ENCODE results near the gene SV2B.

Gene SV2B

GRCh38 chr15:91238644-91239425 lies 138.8 kb downstream of the SV2B start:
- no peak for DNase-seq

GRCh38 chr15:91243826-91244225 lies 143.8 kb downstream of the SV2B start:
- no peak for DNase-seq

GRCh38 chr15:91244919-91245318 lies 144.9 kb downstream of the SV2B start:
- no peak for DNase-seq

GRCh38 chr15:91246998-91247397 lies 146.9 kb downstream of the SV2B start:
- no peak for DNase-seq

GRCh38 chr15:91249591-91249990 lies 149.5 kb downstream of the SV2B start:
- no peak for DNase-seq

- DNase-seq, result no peak
These were observed 152.3 kb downstream of the SV2B start for GRCh38 chr15:91252322-91252721.

GRCh38 chr15:91252756-91253155 lies 152.7 kb downstream of the SV2B start:
- no peak for DNase-seq

GRCh38 chr15:91253605-91254004 lies 153.5 kb downstream of the SV2B start:
- no peak for DNase-seq

GRCh38 chr15:91254766-91255165 lies 154.7 kb downstream of the SV2B start:
- DNase-seq, result no peak

- DNase-seq, result no peak
These were observed 155.7 kb downstream of the SV2B start for GRCh38 chr15:91255670-91256192.

- no peak for DNase-seq
These were observed 157.8 kb downstream of the SV2B start for GRCh38 chr15:91257746-91258414.

- DNase-seq, result no peak
These were observed 158.3 kb downstream of the SV2B start for GRCh38 chr15:91258415-91258759.

- no peak for DNase-seq
These were observed 159.0 kb downstream of the SV2B start for GRCh38 chr15:91259077-91259476.

GRCh38 chr15:91261345-91261744 lies 161.3 kb downstream of the SV2B start:
- no peak for DNase-seq

- no peak for DNase-seq
These were observed 163.8 kb downstream of the SV2B start for GRCh38 chr15:91263632-91264531.

- DNase-seq, result no peak
These were observed 164.7 kb downstream of the SV2B start for GRCh38 chr15:91264651-91265351.

- no peak for DNase-seq
These were observed 165.4 kb downstream of the SV2B start for GRCh38 chr15:91265416-91265940.

- DNase-seq, result no peak
These were observed 168.5 kb downstream of the SV2B start for GRCh38 chr15:91268510-91268909.

- DNase-seq, result no peak
These were observed 170.7 kb downstream of the SV2B start for GRCh38 chr15:91270747-91271146.

GRCh38 chr15:91271565-91272153 lies 171.6 kb downstream of the SV2B start:
- DNase-seq, result peak; percentile 61

- DNase-seq, result no peak
These were observed 175.8 kb downstream of the SV2B start for GRCh38 chr15:91275844-91276243.

GRCh38 chr15:91278951-91279350 lies 178.9 kb downstream of the SV2B start:
- DNase-seq, result no peak

Data from right hindlimb (tissue), 1 donor.